HG02870 (cell line): Measurements from ENCODE around the gene SMAGP.
A peak's percentile ranks its signal among the peaks of the same experiment; 100 is the strongest.
"Not testable (repeated sequence)": the region's sequence is repeated elsewhere in the genome, so short reads cannot be mapped to it uniquely, and the experiment has no call there.

Experiments used
- ATAC-seq: cut with Tn5 transposase; IDR thresholded peaks from one replicate; pipeline ENCODE4 v1.9.1; 2021; ENCODE audit warnings: mild to moderate bottlenecking, moderate library complexity; ENCODE audit not compliant: unreplicated experiment

Gene SMAGP

DNA sequence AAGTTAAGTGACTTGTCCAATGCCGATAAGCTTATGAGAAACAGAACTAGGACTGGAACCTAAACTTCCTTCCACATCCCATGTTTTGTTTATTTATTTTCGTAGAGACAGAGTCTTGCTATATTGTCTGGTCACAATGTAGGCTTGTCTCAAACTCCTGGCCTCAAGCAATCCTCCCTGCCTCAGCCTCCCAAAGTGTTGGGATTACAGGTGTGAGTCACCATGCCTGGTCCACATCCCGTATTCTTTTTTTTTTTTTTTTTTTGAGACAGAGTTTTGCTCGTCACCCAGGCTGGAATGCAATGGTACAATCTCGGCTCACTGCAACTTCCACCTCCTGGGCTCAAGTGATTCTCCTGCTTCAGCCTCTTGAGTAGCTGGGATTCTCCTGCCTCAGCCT is 43.1 kb downstream of the SMAGP start:
- not testable (repeated sequence) for ATAC-seq

DNA sequence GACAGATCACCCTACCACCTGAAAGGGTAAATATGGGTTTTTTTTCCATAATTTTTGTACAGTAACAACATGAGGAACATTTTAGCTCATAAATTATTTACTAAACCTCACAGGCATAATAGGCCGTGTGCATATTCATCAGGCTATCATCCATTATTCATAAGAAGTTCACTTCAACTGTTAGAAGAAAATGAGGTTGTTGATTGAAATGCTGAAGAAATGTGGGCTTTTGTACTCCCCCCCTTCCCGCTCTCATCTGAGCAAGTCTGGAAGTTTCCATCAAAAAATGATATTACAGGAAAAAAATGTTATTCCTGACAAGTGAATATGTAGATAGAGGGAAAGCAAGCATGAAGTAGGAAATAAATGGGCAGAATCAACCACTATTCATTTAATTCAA is 44.4 kb downstream of the SMAGP start:
- no peak for ATAC-seq

DNA sequence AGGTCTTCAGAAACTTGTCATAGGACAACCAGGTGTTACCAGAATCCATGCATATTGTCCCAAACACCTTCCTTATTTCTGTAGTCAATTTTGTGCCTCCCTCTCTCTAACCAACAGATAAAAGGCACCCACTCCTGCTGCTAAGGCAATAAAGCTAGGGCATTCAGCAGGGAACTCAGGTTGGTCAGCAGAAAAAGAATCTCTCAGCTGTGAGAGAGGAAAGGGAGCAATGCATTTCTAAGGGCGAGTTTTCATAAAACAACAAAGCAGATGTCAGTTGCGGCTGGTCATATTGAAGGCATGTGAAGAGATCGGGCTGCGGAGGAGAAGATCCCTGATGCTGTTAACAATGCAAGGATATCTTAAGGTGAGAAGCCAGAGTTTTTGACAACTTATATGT is 45.0 kb downstream of the SMAGP start:
- ATAC-seq, result no peak

DNA sequence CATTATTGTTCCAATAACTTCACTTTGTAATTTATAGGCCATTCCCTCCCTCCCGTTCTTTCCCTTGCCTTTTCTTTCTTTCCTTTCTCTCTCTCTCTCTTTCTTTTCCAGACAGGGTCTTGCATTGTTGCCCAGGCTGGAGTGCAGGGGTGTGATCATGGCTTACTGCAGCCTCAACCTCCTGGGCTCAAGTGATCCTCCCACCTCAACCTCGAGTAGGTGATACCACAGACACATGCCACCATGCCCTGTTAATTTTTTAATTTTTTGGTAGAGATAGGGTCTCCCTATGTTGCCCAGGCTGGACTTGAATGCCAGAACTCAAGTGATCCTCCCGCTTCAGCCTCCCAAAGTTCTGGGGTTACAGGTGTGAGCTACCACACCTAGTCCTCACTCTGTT is 45.6 kb downstream of the SMAGP start:
- no peak for ATAC-seq

DNA sequence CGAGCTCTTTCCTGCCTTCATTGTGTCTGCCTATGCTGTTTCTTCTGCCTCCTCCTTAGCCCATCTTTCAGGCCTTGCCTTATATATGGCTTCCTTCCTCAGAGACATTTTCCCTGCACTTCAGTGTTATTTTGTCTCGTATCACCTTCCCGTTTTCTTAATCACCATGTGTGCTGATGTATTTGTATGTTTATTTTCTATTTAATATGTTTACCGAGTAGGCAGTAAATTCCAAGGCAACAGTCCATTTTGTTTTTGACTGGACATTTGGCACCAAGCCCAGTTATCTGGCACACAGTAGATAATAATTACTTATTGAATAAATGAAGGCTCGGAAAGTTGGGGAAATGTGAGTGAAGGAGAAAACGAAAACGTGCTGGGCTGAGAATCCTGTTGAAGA is 47.8 kb downstream of the SMAGP start:
- ATAC-seq, result no peak

DNA sequence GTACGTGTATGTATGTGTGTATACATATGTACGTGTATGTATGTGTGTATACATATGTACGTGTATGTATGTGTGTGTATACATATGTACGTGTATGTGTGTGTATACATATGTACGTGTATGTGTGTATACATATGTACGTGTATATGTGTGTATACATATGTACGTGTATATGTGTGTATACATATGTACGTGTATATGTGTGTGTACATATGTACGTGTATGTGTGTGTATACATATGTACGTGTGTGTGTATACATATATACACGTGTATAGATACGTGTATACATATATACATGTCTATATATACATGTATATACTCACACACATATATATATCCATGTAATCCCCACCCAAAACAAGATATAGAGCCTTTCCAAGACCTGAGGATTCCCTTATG is 50.4 kb downstream of the SMAGP start:
- ATAC-seq, result not testable (repeated sequence)

DNA sequence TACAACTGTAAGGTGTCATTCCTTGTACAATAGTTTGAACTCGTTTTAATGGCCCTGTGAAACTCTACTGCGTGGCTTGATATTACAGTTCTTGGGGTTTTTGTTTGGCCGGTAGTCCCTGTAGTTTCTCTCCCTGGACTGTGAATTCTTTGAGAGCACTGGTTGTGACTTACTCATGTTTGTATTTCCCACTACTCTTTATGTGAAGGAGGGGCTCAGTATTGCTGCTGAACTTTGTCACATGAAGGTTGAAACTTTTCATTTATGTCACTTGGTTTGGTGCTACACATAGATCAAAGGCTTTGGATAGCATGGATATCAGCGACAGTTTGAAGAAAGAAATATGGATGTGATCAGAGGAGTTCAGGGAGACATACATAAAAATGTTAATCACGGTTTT is 50.9 kb downstream of the SMAGP start:
- ATAC-seq, result no peak

DNA sequence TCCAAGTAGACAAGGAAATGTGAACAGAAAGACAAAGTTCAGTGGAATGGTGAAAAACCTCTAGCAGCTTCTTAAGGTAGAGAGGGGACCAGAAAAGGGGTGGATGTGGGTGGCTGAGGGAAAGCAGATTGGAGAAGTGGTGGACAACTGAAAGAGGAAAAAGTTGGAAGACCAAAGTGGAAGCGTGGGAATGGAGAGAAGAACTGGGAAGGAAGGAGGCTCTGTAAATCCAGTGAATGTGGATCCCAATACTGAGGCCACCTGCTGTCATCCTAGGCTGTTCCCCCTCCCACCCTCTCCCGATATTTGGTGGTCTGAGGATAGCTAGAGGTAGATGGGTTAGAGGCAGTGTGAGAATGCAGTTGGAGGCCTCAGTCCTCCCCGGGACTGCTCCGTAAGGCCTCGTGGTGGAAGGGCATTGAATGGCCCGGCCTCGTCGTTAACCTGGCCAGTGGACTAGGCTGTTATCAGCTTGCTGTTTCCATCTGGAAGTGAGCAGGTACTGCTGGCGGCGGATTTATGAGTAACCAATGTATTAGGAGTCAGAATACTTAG is 51.5 kb downstream of the SMAGP start:
- no peak for ATAC-seq

DNA sequence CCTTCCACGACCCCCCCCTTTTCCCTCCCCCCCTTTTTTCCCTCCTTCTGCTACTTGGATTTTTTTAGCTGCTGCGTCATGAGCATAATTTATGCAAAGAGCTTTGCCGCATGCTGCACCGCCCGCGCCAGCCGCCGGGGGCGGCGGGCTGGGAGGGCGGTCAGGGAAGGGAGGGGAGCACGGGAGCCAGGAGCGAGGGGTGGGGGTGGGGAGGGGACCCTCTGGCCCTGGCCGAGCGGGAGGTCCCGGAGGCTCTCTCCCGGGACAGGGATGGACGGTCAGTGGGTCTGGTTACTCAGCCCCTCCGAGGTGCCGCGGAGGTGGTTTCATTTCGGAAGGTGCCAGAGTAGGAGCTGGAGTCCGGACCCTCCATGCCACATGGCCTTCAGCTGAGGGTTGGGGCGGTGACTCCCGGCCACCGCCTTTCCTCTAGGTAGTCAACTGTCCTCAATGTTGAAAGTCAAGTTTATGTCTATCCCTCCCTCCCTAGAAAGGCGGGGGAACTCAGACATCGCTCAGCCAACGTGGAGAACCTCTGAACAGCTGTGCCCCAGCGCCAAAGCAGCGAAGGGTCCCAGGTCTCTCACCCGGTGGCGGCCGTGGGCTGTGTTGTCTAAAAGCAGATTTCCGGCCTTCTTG is 52.1 kb downstream of the SMAGP start, which contains the start of gene POU6F1:
POU6F1 (minus strand) TSS at position 95 of the 639 bp plus-strand sequence. CDS start 11,226 bp downstream, outside the sequence.
- ATAC-seq, result peak; percentile 65

DNA sequence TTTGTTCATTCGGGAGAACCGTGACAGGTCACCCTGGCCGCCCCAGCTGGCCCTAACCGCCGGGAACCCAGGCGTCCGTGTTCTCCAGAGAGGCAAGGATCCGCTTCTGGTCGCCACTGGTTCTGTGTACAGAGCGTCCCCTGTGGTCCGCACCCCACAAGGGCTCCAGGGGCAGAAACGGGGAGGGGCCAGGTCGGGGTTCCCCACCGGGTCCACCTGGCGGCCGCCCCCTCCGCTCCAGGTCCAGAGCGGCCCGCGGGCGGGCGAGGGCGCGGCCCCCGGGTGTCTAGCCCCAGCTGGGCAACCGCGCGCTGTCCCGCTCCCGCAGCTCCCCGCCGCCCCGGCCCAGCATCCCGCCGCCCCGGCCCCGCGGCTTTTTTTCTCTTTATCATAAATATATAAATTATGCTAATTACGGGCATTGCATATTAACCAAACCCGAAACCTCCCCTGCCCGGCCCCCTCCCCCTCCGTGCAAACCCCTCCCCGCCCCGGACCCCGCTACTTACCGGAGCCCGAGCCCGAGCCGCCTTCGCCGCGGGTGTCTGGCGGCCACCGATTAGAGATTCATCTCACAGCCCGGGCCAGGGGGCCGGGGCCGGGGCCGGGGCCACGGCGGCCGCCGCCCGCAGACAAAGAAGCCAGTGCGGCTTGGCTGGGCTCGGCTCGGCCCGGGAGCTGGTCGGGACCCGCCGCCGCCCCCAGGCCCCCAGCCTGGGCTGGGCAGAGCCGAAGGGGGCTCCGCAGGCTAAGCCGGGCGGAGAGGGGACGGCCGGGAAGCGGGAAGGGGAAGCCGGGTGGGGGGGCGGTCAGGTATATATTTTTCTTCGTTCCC is 52.9 kb downstream of the SMAGP start:
- ATAC-seq, result peak; percentile 49

DNA sequence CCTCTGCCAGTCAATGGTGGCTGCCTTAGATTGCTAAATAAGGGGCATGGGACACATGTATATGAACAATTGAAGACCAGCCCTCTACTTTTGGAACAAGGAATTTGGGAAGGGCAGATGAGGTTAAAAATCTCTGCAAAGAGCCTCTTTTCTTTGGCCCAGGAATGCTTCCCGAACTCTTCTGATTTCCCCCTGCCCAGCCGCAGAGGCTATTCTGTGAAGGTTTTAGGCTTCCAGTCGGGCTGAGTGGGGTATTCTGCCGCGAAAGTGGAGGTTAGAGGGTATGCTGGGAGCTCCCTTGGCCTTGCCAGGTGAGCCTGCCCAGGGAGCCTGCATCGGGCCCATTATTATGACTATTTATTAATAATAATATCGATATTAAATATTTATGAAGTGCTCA is 53.6 kb downstream of the SMAGP start:
- ATAC-seq, result no peak

DNA sequence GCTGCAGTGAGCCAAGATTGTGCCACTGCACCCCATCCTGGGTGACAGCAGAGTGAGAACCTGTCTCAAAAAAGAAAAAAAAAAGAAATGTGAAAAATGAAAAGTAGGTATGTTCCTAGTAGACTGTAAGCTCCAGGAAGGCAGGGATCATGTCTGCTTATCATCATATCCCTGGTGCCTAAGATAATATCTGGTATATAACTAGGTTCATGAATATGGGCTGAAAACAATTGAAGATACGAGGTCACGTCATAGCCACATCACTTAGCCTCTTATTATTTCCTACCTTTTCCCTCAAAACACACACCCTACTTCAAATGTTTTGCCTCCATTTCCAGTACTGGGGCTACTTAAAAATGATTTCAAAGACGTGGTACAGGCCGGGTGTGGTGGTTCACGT is 55.3 kb downstream of the SMAGP start:
- ATAC-seq, result no peak

DNA sequence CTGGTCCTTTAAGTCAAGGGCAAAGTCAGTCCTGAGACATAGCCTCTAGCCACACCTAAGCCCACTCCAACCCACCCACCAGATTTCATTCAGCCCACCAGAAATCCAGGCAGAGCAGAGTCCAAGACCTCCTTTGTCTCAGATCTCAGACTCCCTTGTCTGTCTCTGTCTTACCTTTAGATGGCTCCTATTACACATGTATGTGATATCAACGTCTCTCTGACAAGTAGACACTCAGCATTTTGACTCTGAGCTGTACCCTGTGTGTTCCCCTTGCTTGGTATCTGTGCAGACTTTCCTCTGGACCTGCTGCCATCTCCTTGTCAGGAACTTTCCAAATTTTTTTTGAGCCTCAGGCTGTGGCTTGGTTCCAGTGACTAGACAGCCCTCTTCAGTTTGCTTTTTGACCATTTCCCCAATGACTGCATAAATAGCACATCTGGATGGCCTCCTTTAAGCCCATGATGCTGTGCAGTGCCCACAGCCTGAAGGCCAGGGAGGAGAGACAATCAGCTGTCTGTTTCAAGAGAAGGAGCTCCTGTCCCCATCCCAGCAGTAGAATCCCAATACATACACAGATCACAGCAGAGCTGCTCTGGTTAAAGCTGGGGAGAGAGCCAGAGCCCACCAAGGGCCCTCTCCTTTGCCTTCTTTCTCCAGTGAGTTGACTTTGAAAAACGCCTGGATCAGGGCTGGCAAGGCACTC is 59.4 kb downstream of the SMAGP start:
- ATAC-seq, result no peak

DNA sequence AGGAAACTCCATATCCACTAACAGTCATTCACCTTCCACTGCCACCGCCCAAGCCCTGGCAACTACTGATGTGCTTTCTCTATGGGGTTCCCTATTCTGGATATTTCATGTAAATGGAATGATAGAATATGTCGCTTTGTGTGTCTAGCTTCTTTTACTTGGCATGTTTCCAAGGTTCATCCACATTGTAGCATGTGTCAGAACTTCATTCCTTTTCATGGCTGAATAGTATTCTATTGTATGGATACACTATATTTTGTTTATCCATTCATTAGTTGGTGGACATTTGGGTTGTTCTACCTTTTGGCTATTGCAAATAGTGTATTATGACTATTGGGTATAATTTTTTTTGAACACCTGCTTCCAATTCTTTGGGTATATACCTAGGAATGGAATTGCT is 61.0 kb downstream of the SMAGP start:
- ATAC-seq, result no peak

DNA sequence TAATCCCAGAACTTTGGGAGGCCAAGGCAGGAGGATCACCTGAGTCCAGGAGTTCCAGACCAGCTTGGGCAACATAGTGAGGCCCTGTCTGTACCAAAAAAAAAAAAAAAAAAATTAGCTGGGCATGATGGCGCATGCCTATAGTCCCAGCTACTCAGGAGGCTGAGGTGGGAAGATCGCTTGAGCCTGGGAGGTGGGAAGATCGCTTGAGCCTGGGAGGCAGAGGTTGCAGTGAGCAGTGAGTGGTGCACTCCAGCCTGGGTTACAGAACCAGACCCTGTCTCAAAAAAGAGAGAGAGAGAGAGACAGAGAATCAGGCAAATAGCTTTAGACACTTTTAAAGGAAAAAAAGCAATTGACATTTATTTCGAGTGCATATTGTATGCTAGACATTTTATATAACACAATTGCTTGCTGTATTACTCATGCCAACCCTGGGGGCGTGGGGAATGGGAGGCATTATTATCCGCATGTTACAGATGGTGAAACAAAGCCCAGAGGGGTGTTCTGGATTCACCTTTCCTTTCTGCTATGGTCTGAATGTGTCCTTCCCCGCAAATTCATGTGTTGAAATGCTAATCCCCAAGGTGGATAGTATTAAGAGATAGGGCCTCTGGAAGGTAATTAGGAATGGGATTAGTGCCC is 62.1 kb downstream of the SMAGP start:
- ATAC-seq, result no peak

DNA sequence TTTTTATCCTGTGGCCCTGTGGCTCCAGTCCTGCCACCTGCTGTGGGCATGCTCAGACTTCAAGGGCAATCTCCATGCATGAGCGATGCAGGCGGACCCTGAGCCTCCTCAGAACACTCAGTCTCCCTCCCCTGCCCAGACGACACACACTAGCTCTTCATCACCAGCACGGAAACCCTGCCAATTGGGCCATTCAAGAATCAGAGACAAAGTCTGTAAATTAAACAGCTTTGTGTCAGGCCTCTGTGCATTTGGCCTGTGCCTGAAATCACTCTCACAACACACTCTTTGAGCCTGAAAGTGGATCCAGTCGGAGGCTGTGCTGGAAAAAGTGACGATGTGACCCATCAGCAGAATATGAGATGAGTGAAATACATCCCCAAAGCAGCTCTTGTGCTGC is 64.9 kb downstream of the SMAGP start:
- ATAC-seq, result no peak

DNA sequence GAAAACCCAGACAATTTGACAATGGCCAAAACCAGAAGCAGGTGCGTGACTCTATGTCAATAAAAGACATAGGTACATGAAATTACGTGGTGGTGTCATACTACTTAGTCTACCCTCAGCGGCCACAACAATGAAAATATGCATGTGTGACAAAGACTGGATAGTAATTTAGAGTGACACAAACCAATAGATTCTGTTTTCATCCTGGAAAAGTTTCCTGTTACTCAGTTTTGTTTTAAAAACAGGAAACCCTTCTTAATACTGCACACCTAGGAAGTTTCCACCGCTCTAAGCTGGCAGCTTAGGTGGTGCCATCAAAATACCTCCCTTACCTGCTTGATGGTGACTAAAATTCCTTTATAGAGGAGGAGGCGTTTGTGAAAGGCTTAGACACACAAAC is 67.5 kb downstream of the SMAGP start:
- no peak for ATAC-seq

DNA sequence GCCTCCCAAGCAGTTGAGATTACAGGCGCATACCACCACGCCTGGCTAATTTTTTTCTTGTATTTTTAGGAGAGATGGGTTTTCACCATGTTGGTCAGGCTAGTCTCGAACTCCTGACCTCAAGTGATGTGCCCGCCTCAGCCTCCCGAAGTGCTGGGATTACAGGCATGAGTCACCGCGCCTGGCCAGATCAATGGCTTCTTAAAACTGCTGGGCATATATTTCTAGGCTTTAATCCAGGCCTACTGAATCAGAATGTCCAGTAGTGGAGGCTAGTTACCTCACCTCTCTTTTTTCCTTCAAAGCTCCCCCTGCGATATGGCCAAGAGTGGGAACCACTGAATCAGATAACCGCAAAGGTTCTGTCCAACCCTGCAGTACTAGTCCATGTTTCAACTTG is 69.4 kb downstream of the SMAGP start:
- ATAC-seq, result no peak

DNA sequence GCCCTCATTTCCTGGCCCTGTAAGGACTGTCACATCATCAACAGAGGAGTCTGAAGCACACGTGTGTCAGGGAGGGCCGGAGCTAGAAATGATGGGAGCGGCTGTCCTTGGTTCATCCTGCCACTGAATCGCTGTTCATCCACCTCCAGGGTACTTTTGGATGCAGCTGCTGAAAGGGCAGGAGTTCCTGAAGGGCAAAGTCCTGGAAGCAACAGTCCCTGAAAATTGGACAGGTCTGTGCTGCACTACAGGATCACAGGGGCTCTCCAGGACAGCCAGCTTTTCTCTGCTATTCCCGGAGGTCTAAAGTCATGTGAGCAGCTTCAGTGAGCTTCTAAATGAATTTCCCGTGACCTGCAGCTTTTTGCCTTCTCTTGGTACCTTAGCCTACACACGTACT is 70.1 kb downstream of the SMAGP start:
- no peak for ATAC-seq

DNA sequence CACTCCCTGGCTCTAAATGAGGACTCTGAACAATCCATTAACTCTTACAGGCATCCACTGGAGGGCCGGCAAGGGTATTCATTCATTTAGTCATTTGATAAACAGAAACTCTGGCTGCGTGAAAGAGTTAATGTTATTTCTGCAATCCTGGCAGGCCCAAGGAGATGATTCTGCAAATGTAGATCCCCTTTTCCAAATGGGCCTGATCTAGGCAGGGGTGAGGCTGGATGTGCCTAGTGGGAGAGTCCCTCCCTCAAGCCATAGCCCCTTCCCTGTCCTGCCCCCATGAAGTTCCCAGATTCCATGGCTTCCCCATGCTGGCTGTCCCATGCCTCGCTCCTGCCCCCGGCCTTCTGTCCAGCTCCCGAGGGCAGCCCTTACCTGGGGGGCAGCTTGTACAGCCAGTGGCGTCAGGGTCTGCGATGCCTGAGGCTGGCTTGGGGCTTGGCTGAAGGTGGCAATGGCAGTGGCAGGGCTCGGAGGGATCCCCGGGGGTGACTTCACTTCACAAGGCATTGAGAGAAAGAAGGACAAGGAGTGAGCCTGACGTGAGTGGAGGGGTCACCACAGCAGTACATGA is 70.8 kb downstream of the SMAGP start:
- no peak for ATAC-seq
